Smooth muscle cell (in vitro differentiated cells): ENCODE measurements around the gene EIF2B5. TPM values are rescaled to one million over a fixed set of nuclear protein-coding genes. Genes with fewer than 3 reads are reported as not detected.

ENCODE experiments used
- DNase-seq: peaks from one replicate; lab custom pipeline; 2025; ENCODE audit not compliant: unreplicated experiment; lab: John Stamatoyannopoulos, UW
- H2AFZ ChIP-seq: fragments of 200-600 bp; sonication (generic); 2 replicates; pipeline ENCODE4 v1.6.0; 2016; ENCODE audit warnings: antibody characterized with exemption, low read depth, mild to moderate bottlenecking
- H3F3A ChIP-seq: fragments of 200-600 bp; sonication (generic); 2 replicates; pipeline ENCODE4 v1.6.0; 2017; ENCODE audit warnings: antibody characterized with exemption, low read depth
- H3K27ac ChIP-seq: fragments of 200-600 bp; sonication (generic); 2 replicates; pipeline ENCODE4 v1.5.1; 2016; ENCODE audit warnings: low read depth, mild to moderate bottlenecking
- H3K27me3 ChIP-seq: fragments of 200-600 bp; sonication (generic); 2 replicates; pipeline ENCODE4 v1.6.1; 2016; ENCODE audit warnings: low read depth, mild to moderate bottlenecking
- H3K36me3 ChIP-seq: fragments of 200-600 bp; sonication (generic); 2 replicates; pipeline ENCODE4 v1.5.1; 2016; ENCODE audit warnings: low read depth
- H3K4me1 ChIP-seq: fragments of 200-600 bp; sonication (generic); 2 replicates; pipeline ENCODE4 v1.5.1; 2016; ENCODE audit warnings: low read depth
- H3K4me2 ChIP-seq: fragments of 200-600 bp; sonication (generic); 2 replicates; pipeline ENCODE4 v1.6.0; 2016; ENCODE audit warnings: mild to moderate bottlenecking
- H3K4me3 ChIP-seq: fragments of 200-600 bp; sonication (generic); 2 replicates; pipeline ENCODE4 v1.5.1; 2016; ENCODE audit warnings: mild to moderate bottlenecking
- H3K79me2 ChIP-seq: fragments of 200-600 bp; sonication (generic); 2 replicates; pipeline ENCODE4 v1.6.0; 2016; ENCODE audit warnings: low read depth, mild to moderate bottlenecking
- H3K9ac ChIP-seq: fragments of 200-600 bp; sonication (generic); 2 replicates; pipeline ENCODE4 v1.6.0; 2016; ENCODE audit warnings: low read depth
- H3K9me3 ChIP-seq: fragments of 200-600 bp; sonication (generic); replicated peaks from 2 replicates; pipeline ENCODE4 v1.5.1; 2016; ENCODE audit warnings: low read depth
- H4K20me1 ChIP-seq: fragments of 200-600 bp; sonication (generic); 2 replicates; pipeline ENCODE4 v1.6.0; 2016; ENCODE audit warnings: low read depth
- CTCF ChIP-seq: fragments of 200-600 bp; sonication (generic); IDR thresholded peaks from 2 replicates; pipeline ENCODE4 v1.5.1; 2017; ENCODE audit warnings: borderline replicate concordance, mild to moderate bottlenecking, antibody characterized with exemption; ENCODE audit not compliant: insufficient read depth, poor library complexity, severe bottlenecking
- WGBS: methylation state at CpG from one replicate; pipeline ENCODE4 v1.1.7; 2016; ENCODE audit warnings: low lambda C conversion rate; 5-methylcytosine and 5-hydroxymethylcytosine counted together
- polyA plus RNA-seq: library from polyadenylated mRNA; unstranded; fragments of >200 nt; fragmentation: Nextera tagmentation; extraction: Ambion mirVana; gene quantifications from 2 replicates; pipeline ENCODE4 v1.2.1, GENCODE V29; 2016
- total RNA-seq: library from RNA; depleted of rRNA; stranded (reverse); fragments of >200 nt; gene quantifications from 2 replicates; pipeline ENCODE4 v1.2.3, GENCODE V29; 2014

EIF2B5 gene
- total and polyA plus RNA-seq, 2 experiments from 2014 or later = 25.3 to 32.3 TPM

DNA sequence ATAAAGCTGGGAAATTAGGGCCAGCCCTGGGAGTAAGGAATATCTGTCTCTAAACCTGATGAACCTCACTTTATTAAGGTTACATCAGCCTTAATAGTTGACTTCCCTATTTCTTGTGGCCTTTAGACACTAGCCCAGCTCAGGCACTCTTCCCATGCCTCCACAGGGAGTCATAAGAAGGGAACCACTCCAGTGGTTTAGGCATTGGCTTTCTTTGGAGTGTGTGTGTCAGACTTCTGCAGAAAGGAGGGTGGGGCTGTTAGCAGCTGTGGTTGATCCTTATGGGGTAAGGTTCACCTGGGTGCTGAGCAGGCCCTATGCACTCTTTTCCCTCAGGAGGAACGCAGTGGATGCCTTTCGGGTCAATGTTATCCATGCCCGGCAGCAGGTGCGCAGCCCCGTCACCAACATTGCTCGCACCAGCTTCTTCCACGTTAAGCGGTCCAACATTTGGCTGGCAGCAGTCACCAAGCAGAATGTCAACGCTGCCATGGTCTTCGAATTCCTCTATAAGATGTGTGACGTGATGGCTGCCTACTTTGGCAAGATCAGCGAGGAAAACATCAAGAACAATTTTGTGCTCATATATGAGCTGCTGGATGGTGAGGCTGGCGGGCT lies 43.5 kb downstream of the EIF2B5 start:
- H3K4me2 ChIP-seq = peak overlapping the region; percentile 98
- H3K27me3 ChIP-seq = no peaks in the 10 kb centered on the region
- no peaks in the 10 kb centered on the region for H3K9me3 ChIP-seq
- 96% methylated on average over 13 of the region's 13 CpGs for WGBS
- DNase-seq = no peak
- peaks cover 24% of the 10 kb centered on the region for H3K4me1 ChIP-seq
- peaks cover 66% of the 10 kb centered on the region for H3F3A ChIP-seq
- H3K9ac ChIP-seq = no peak overlapping the region
- TF ChIP-seq CTCF = no peak
- peaks cover 66% of the 10 kb centered on the region for H3K79me2 ChIP-seq
- no peak overlapping the region for H2AFZ ChIP-seq
- peaks cover 71% of the 10 kb centered on the region for H4K20me1 ChIP-seq
- H3K4me3 ChIP-seq = no peak overlapping the region
- peaks cover 18% of the 10 kb centered on the region for H3K36me3 ChIP-seq
- peak overlapping the region; percentile 94 for H3K27ac ChIP-seq

DNA sequence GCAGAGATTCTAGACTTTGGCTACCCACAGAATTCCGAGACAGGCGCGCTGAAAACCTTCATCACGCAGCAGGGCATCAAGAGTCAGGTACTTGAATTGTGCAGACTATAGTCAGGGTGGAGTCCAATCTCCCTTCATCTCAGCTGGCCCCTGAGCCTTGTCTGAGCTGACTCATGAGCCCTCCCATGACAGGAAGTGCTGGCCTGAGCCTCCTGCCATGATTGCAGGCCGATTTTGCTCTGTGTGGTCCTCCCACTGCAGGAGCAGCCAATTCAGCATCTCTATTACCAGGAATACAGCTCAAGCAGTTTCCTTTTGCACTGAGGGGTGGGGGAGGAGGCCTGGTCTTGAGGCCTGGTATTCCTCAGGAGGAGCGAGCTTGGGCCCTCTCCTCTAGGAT lies 45.0 kb downstream of the EIF2B5 start:
- 85% methylated on average over 6 of the region's 6 CpGs for WGBS
- DNase-seq = no peak
- no peak overlapping the region for H3K9ac ChIP-seq

GRCh38 chr3:184181596-184181995 lies 46.4 kb downstream of the EIF2B5 start:
- Histone ChIP-seq H3K27ac (no peak overlapping the region), H3K9ac (no peak overlapping the region), H3K79me2 (peaks cover 58% of the 10 kb centered on the region), H2AFZ (no peak overlapping the region), H3K4me1 (peaks cover 21% of the 10 kb centered on the region), H3K36me3 (peaks cover 18% of the 10 kb centered on the region), H3K9me3 (no peaks in the 10 kb centered on the region), H3F3A (peaks cover 64% of the 10 kb centered on the region), H3K4me3 (no peak overlapping the region), H3K4me2 (no peak overlapping the region), H4K20me1 (peaks cover 73% of the 10 kb centered on the region), H3K27me3 (no peaks in the 10 kb centered on the region)
- 99% methylated on average over 9 of the region's 9 CpGs for WGBS
- no peak for TF ChIP-seq CTCF
- no peak for DNase-seq

More for the DNA sequence above, 45.0 kb downstream of the EIF2B5 start:
- peaks cover 73% of the 10 kb centered on the region for H3F3A ChIP-seq
- H3K9me3 ChIP-seq = no peaks in the 10 kb centered on the region
- H3K27ac ChIP-seq = peak overlapping the region; percentile 20
- peak overlapping the region; percentile 19 for H3K4me2 ChIP-seq
- no peak overlapping the region for H2AFZ ChIP-seq
- TF ChIP-seq CTCF = no peak
- H3K27me3 ChIP-seq = no peaks in the 10 kb centered on the region
- H3K36me3 ChIP-seq = peaks cover 18% of the 10 kb centered on the region
- peaks cover 73% of the 10 kb centered on the region for H4K20me1 ChIP-seq
- peaks cover 60% of the 10 kb centered on the region for H3K79me2 ChIP-seq
- peaks cover 28% of the 10 kb centered on the region for H3K4me1 ChIP-seq
- H3K4me3 ChIP-seq = no peak overlapping the region

GRCh38 chr3:184183679-184184078 lies 48.5 kb downstream of the EIF2B5 start:
- WGBS = 87% methylated on average over 5 of the region's 5 CpGs
- Histone ChIP-seq H2AFZ (no peak overlapping the region), H3K79me2 (peaks cover 65% of the 10 kb centered on the region), H3F3A (peaks cover 49% of the 10 kb centered on the region), H3K36me3 (peaks cover 18% of the 10 kb centered on the region), H3K27me3 (no peaks in the 10 kb centered on the region), H3K9me3 (no peaks in the 10 kb centered on the region), H3K4me2 (no peak overlapping the region), H3K9ac (no peak overlapping the region), H3K27ac (peak overlapping the region; percentile 89), H3K4me1 (peaks cover 12% of the 10 kb centered on the region), H4K20me1 (peaks cover 70% of the 10 kb centered on the region), H3K4me3 (no peak overlapping the region)
- no peak for DNase-seq
- no peak for TF ChIP-seq CTCF
